Occipital lobe (tissue), 3 donors: ENCODE measurements around the gene TMPRSS7. TPM values are rescaled to one million over a fixed set of nuclear protein-coding genes. Genes with fewer than 3 reads are reported as not detected.

Experiments
- DNase-seq: peaks from one replicate; lab custom pipeline; 2025; lab: John Stamatoyannopoulos, UW
- small RNA-seq: library from RNA; depleted of rRNA; stranded (forward); fragments of <200 nt; gene quantifications from one replicate; pipeline ENCODE3, GENCODE V24; 2014
- total RNA-seq: library from RNA; depleted of rRNA; stranded (reverse); fragments of >200 nt; gene quantifications from one replicate; pipeline ENCODE4 v1.2.3, GENCODE V29; 2014

The TMPRSS7 gene
- total RNA-seq, 1 donor from 2014 or later: 0.47 TPM

GRCh38 chr3:112127522-112128494, 93.3 kb downstream of the TMPRSS7 start:
- DNase-seq: no peak

GRCh38 chr3:112128843-112129727, 94.5 kb downstream of the TMPRSS7 start:
- no peak for DNase-seq

- DNase-seq: no peak
Measured at GRCh38 chr3:112129925-112130637, 95.5 kb downstream of the TMPRSS7 start.

GRCh38 chr3:112130638-112130993, 96.1 kb downstream of the TMPRSS7 start:
- no peak for DNase-seq

Small RNA genes within 50 kb of the gene (small RNA-seq; reads per million reads assigned to genes)
- gene MIR567: not detected

Other genes starting within 250 kb of the TMPRSS7 start
- gene PHLDB2, start 175.5 kb upstream of the TMPRSS7 start, total RNA-seq: 13.6 TPM
- gene ABHD10, start 55.7 kb upstream of the TMPRSS7 start, total RNA-seq: 89.5 TPM
- gene TAGLN3, start 35.8 kb upstream of the TMPRSS7 start, total RNA-seq: 151 TPM
- 0.31 TPM for gene C3orf52, start 51.7 kb downstream of the TMPRSS7 start, total RNA-seq
- gene GCSAM, start 98.5 kb downstream of the TMPRSS7 start, total RNA-seq: not detected